ENCODE measurements around the gene ANK2.

ANK2 gene

GRCh38 chr4:113398441-113399143 lies 349.1 kb downstream of the ANK2 start:
- H3K27ac ChIP-seq = no peak overlapping the region
- peaks cover 3% of the 10 kb centered on the region for H3K4me1 ChIP-seq (ENCODE audit: low read depth, poor library complexity, severe bottlenecking)
- no peaks in the 10 kb centered on the region for H3K27me3 ChIP-seq (ENCODE audit: insufficient read depth, low read depth)
- no peaks in the 10 kb centered on the region for H3K36me3 ChIP-seq (ENCODE audit: insufficient read depth)
- no peak overlapping the region for H3K9ac ChIP-seq
- no peaks in the 10 kb centered on the region for H3K79me2 ChIP-seq (ENCODE audit: insufficient read depth, low read depth)
- H3K4me2 ChIP-seq = no peak overlapping the region
- H4K20me1 ChIP-seq (ENCODE audit: insufficient read depth) = no peaks in the 10 kb centered on the region
- TF ChIP-seq, protein P1, sequence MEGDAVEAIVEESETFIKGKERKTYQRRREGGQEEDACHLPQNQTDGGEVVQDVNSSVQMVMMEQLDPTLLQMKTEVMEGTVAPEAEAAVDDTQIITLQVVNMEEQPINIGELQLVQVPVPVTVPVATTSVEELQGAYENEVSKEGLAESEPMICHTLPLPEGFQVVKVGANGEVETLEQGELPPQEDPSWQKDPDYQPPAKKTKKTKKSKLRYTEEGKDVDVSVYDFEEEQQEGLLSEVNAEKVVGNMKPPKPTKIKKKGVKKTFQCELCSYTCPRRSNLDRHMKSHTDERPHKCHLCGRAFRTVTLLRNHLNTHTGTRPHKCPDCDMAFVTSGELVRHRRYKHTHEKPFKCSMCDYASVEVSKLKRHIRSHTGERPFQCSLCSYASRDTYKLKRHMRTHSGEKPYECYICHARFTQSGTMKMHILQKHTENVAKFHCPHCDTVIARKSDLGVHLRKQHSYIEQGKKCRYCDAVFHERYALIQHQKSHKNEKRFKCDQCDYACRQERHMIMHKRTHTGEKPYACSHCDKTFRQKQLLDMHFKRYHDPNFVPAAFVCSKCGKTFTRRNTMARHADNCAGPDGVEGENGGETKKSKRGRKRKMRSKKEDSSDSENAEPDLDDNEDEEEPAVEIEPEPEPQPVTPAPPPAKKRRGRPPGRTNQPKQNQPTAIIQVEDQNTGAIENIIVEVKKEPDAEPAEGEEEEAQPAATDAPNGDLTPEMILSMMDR (conservative IDR thresholded peaks at IDR 0.05; ENCODE audit: low read depth, low read length) = no peak
- H2AFZ ChIP-seq (ENCODE audit: low read depth) = no peak overlapping the region
- H3K4me3 ChIP-seq (IDR thresholded peaks at IDR 0.05; ENCODE audit: insufficient read depth, low read depth, low read length) = no peak overlapping the region

DNA sequence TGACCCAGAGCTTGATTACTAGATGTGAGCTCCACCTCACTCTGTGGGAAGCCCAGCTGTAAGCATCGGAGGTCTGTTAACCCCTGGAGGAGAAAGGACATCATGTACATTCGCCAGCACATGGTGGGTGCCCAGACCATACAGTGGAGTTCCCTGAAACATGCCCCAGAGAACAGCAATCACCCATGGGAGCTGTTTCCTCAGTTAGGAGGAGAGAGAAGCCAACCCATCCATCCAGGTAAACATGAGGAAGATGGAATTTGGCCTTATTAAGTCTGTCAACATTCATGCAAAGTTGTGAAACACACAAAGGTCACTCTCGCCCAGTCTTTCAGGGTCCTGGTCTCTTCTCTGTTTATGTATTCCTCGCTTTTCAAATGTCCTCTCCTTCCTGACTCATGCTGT lies 354.7 kb downstream of the ANK2 start:
- H2AFZ ChIP-seq (ENCODE audit: low read depth) = no peak overlapping the region
- H3K36me3 ChIP-seq (ENCODE audit: insufficient read depth) = no peaks in the 10 kb centered on the region
- H4K20me1 ChIP-seq (ENCODE audit: insufficient read depth) = no peaks in the 10 kb centered on the region
- H3K27me3 ChIP-seq (ENCODE audit: insufficient read depth, low read depth) = no peaks in the 10 kb centered on the region
- TF ChIP-seq, protein P1 (conservative IDR thresholded peaks at IDR 0.05; ENCODE audit: low read depth, low read length) = no peak
- H3K4me1 ChIP-seq (ENCODE audit: low read depth, poor library complexity, severe bottlenecking) = no peaks in the 10 kb centered on the region
- H3K79me2 ChIP-seq (ENCODE audit: insufficient read depth, low read depth) = no peaks in the 10 kb centered on the region
- H3K4me2 ChIP-seq = no peak overlapping the region
- H3K4me3 ChIP-seq (IDR thresholded peaks at IDR 0.05; ENCODE audit: insufficient read depth, low read depth, low read length) = no peak overlapping the region
- no peak overlapping the region for H3K9ac ChIP-seq
- no peak overlapping the region for H3K27ac ChIP-seq

GRCh38 chr4:113404841-113405240 lies 355.4 kb downstream of the ANK2 start:
- TF ChIP-seq, protein P1 (conservative IDR thresholded peaks at IDR 0.05; ENCODE audit: low read depth, low read length) = no peak
- H3K79me2 ChIP-seq (ENCODE audit: insufficient read depth, low read depth) = no peaks in the 10 kb centered on the region
- H3K27me3 ChIP-seq (ENCODE audit: insufficient read depth, low read depth) = no peaks in the 10 kb centered on the region
- no peak overlapping the region for H3K27ac ChIP-seq
- H2AFZ ChIP-seq (ENCODE audit: low read depth) = no peak overlapping the region
- H3K9ac ChIP-seq = no peak overlapping the region
- H3K4me2 ChIP-seq = no peak overlapping the region
- no peaks in the 10 kb centered on the region for H3K4me1 ChIP-seq (ENCODE audit: low read depth, poor library complexity, severe bottlenecking)
- H4K20me1 ChIP-seq (ENCODE audit: insufficient read depth) = no peaks in the 10 kb centered on the region
- no peaks in the 10 kb centered on the region for H3K36me3 ChIP-seq (ENCODE audit: insufficient read depth)
- H3K4me3 ChIP-seq (IDR thresholded peaks at IDR 0.05; ENCODE audit: insufficient read depth, low read depth, low read length) = no peak overlapping the region

GRCh38 chr4:113405874-113406722 lies 356.6 kb downstream of the ANK2 start:
- Histone ChIP-seq H3K27me3 (ENCODE audit: insufficient read depth, low read depth) (no peaks in the 10 kb centered on the region), H3K4me1 (ENCODE audit: low read depth, poor library complexity, severe bottlenecking) (no peaks in the 10 kb centered on the region), H3K4me3 (IDR thresholded peaks at IDR 0.05; ENCODE audit: insufficient read depth, low read depth, low read length) (no peak overlapping the region), H2AFZ (ENCODE audit: low read depth) (no peak overlapping the region), H3K79me2 (ENCODE audit: insufficient read depth, low read depth) (no peaks in the 10 kb centered on the region), H3K36me3 (ENCODE audit: insufficient read depth) (no peaks in the 10 kb centered on the region), H3K27ac (no peak overlapping the region), H3K4me2 (no peak overlapping the region), H4K20me1 (ENCODE audit: insufficient read depth) (no peaks in the 10 kb centered on the region), H3K9ac (no peak overlapping the region)
- TF ChIP-seq, protein P1 (conservative IDR thresholded peaks at IDR 0.05; ENCODE audit: low read depth, low read length) = no peak
